Measurements from ENCODE around the gene RAB44. TPM values are rescaled to one million over a fixed set of nuclear protein-coding genes. Genes with fewer than 3 reads are reported as not detected.
A peak's percentile ranks its signal among the peaks of the same experiment; 100 is the strongest.

The RAB44 gene
- total and polyA plus RNA-seq, 7 donors, result under 0.01 to 0.71 (median 0.17) TPM; not detected in 3

DNA sequence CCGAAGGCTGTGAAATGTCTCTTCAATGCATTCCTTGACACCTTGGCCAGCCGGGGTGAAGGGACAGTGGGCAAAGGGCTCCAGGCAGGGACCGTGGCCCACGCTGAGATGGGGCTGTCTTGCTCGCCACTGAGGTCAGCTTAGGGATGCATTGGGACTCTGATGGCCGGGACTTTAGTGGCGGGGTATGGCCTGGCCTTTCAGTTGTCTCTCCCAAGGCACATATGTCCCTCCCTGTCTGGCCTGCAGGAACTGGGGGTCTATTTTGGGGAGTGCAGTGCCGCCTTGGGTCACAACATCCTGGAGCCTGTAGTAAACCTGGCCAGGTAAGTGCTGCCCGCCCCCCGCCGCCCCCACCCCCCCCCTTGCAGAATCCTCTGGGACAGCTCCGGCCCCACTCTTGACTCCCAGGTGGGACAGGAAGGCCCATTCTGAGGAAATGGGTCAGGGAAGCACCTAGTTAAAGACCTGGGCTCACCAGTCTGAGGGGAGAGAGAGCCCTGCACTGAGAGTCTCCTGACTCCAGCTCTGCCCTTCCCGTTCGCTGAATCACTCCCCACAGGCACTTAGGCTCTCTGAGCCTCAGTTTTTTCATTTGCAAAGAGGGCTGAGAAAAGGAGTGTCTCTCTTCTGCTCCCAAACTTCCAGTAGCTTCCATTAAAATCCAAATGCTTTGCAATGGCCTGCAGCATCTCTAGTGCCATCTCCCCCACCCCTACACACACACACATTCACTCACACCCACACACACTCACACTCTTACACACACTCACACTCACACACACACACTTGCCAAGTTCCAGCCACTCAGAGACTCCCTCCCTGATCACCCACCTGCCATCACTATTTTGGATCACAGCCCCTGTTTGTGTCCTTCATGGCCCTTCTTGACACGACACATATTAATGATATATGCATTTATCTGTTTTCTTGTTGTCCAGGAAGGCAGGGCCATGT is 33.1 kb downstream of the RAB44 start:
- peak; percentile 40 for DNase-seq
- Histone ChIP-seq H3K9me3 (no peaks in the 10 kb centered on the region), H3K4me1 (peaks cover 0 to 16% (median 14%) of the 10 kb centered on the region in 4 donors), H3K27me3 (no peaks in the 10 kb centered on the region), H3K36me3 (no peaks in the 10 kb centered on the region), H3K27ac (no peak overlapping the region), H3K4me3 (no peak overlapping the region)
- TF ChIP-seq, protein P1, sequence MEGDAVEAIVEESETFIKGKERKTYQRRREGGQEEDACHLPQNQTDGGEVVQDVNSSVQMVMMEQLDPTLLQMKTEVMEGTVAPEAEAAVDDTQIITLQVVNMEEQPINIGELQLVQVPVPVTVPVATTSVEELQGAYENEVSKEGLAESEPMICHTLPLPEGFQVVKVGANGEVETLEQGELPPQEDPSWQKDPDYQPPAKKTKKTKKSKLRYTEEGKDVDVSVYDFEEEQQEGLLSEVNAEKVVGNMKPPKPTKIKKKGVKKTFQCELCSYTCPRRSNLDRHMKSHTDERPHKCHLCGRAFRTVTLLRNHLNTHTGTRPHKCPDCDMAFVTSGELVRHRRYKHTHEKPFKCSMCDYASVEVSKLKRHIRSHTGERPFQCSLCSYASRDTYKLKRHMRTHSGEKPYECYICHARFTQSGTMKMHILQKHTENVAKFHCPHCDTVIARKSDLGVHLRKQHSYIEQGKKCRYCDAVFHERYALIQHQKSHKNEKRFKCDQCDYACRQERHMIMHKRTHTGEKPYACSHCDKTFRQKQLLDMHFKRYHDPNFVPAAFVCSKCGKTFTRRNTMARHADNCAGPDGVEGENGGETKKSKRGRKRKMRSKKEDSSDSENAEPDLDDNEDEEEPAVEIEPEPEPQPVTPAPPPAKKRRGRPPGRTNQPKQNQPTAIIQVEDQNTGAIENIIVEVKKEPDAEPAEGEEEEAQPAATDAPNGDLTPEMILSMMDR (IDR thresholded peaks at IDR 0.05), result no peak
- TF ChIP-seq POLR2A (IDR thresholded peaks at IDR 0.05), result no peak
- intact Hi-C loops (cut with DNase I), result no loop called here
- 91 to 92% methylated on average over 15 of the region's 15 CpGs for WGBS, 2 donors

DNA sequence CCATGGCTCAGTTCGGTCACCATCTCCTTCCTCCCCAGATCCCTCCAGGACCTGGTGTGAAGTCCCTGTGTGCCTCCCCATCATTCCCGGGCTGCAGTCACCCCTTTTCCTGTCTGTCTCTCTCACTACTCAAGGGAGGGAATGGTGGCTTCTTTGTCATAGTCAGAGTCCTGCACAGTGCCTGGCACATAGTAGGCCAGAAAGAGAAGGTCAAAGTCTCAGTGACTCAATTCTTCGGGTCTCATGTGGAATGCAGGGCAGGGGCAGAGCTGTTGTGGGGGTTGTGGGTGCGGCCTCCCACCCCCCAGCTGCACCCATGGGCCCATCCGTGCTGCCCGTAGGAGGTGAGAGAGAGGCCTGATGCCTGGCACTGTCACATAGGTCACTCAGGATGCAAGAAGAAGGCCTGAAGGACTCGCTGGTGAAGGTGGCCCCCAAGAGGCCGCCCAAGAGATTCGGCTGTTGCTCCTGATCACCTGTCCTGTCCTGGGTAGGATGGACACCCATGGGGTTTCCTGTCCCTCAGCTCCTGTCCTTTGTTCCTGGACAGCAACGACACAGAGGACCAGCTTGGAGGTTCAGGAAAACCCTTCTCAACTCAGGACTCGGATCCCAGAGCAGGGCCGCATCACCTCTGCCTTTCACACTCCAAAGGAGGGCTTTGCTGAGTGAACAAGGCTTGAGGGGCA is 34.1 kb downstream of the RAB44 start:
- intact Hi-C loops (cut with DNase I), result no loop called here
- peak; percentile 27 for DNase-seq

DNA sequence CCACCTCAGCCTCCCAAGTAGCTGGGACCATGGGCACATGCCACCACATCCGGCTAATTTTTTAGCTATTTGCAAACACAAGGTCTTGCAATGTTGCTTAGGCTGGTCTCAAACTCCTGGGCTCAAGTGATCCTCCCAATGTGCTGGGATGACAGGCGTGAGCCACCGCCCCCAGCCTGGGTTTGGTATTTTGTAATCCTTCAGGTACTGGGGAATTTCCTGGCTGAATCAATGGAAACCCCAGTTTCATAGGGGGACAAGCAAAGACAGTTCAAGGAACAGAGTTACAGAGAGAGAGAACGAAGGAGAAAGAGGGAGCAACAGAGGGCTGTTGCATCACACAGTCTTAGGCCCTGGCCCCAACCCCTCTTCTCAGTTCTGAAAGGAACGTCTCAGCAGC is 35.7 kb downstream of the RAB44 start:
- WGBS, 2 donors, result 81 to 93% methylated on average over 5 of the region's 5 CpGs
- DNase-seq, result no peak
- H3K9me3 ChIP-seq, result no peaks in the 10 kb centered on the region
- H3K4me1 ChIP-seq, result peaks cover 0 to 24% (median 20%) of the 10 kb centered on the region in 4 donors
- H3K4me3 ChIP-seq, result no peak overlapping the region
- H3K27me3 ChIP-seq, result no peaks in the 10 kb centered on the region
- intact Hi-C loops (cut with DNase I), result no loop called here
- no peaks in the 10 kb centered on the region for H3K36me3 ChIP-seq
- no peak overlapping the region for H3K27ac ChIP-seq
- TF ChIP-seq POLR2A (IDR thresholded peaks at IDR 0.05), result no peak
- TF ChIP-seq EP300 (IDR thresholded peaks at IDR 0.05), result no peak
- no peak for TF ChIP-seq POLR2AphosphoS5 (IDR thresholded peaks at IDR 0.05)
- TF ChIP-seq, protein P1 (IDR thresholded peaks at IDR 0.05), result no peak

More for the DNA sequence above, 34.1 kb downstream of the RAB44 start:
- 91 to 94% methylated on average over 12 of the region's 12 CpGs for WGBS, 2 donors
- H3K27ac ChIP-seq, result no peak overlapping the region
- H3K4me3 ChIP-seq, result no peak overlapping the region
- H3K36me3 ChIP-seq, result no peaks in the 10 kb centered on the region
- H3K4me1 ChIP-seq, result peaks cover 0 to 24% (median 20%) of the 10 kb centered on the region in 4 donors
- TF ChIP-seq, protein P1 (IDR thresholded peaks at IDR 0.05), result no peak
- TF ChIP-seq POLR2A (IDR thresholded peaks at IDR 0.05) (no peak), EP300 (IDR thresholded peaks at IDR 0.05) (no peak), POLR2AphosphoS5 (IDR thresholded peaks at IDR 0.05) (no peak)
- no peaks in the 10 kb centered on the region for H3K27me3 ChIP-seq
- H3K9me3 ChIP-seq, result no peaks in the 10 kb centered on the region

DNA sequence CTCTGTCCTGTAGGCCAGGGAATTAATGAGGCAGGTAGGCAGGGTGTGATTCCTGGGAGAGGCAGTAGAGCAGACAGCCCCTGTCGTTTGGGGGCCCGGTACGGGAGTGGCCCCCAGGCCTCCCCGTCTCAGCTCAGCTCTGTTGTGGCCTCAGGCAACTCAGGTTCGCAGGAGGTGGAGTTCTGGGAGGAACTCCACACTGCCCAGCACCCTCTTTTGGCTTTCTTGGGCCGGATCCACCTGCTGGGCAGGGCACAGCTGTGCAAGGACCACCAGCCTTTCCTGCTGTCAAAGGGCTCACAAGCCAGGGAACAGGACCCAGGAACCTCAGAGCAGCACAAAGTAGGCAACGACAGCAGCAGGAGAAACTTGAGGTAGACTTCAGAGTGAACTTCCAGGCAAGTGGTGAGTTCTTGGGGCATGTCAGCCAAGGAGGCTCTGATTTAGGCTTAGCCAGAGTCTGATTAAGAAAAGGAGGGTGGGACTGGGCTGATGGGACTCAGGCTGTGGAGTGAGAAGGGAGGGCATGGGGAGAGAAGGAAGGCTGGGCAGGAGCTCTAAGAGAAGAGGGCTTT is 36.9 kb downstream of the RAB44 start:
- intact Hi-C loops (cut with DNase I), result loop anchor here (5.0 kb wide), 1 partner anchor 107 kb away; no protein-coding TSS in a partner anchor
- Histone ChIP-seq H3K4me3 (peak overlapping the region; percentile 2 to 34 (median 24)), H3K27ac (peak overlapping the region; percentile 76 to 89 (median 81)), H3K9me3 (no peaks in the 10 kb centered on the region), H3K27me3 (no peaks in the 10 kb centered on the region), H3K4me1 (peaks cover 0 to 24% (median 20%) of the 10 kb centered on the region in 4 donors), H3K36me3 (no peaks in the 10 kb centered on the region)
- no peak for DNase-seq
- no peak for TF ChIP-seq POLR2AphosphoS5 (IDR thresholded peaks at IDR 0.05)
- 79 to 81% methylated on average over 7 of the region's 7 CpGs for WGBS, 2 donors
